Thyroid gland (tissue), 4 donors: ENCODE data around the gene COL17A1.

Source experiments
- POLR2A ChIP-seq, 2 donors: fragments of 450-650 bp; IDR thresholded peaks; one replicate each; pipeline ENCODE4 v1.6.1; 2017; ENCODE audit warnings: antibody characterized with exemption in 2 of 2, mild to moderate bottlenecking in 2 of 2, moderate library complexity in 1 of 2
- TF ChIP-seq, protein P1 (sequence below), 6 experiments: fragments of 200-600 bp in 3 of 6; fragments of 450-650 bp in 3 of 6; sonication (generic) in 3 of 6; IDR thresholded peaks; one replicate each; pipeline ENCODE4 v1.5.1; 2016 to 2019; ENCODE audit warnings: antibody characterized with exemption in 6 of 6, mild to moderate bottlenecking in 2 of 6, inconsistent platforms in 1 of 6, moderate library complexity in 1 of 6

DNA sequence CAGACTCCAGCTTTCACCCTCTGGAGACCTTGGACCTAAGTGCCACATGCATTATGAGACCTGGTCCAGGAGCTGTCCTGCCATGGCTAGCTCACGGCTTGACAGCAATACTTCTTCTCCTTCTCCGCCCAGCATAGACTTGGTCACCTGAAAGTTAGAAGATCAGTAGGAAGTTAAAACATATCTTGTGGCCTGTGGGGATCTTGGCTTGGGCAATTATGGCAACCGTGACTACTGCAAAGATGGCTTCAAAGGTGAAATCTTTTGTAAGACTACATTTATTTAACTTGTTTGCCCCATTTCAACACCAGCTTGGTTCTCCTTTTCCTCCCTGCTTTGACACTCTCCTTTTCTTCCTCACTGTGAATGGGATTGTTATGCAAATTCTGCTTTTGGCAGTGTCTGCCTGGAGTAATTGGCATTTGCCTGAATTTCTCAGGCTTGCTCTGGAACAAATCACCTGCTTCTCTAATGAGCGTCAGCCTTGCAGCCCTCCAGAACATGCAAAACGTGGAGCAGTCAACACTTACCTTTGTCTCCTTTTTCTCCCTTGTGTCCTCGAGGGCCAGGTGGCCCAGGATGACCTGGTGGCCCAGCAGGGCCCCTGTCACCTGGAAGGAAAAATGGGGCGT is 53.4 kb downstream of the COL17A1 start:
- TF ChIP-seq, protein P1, sequence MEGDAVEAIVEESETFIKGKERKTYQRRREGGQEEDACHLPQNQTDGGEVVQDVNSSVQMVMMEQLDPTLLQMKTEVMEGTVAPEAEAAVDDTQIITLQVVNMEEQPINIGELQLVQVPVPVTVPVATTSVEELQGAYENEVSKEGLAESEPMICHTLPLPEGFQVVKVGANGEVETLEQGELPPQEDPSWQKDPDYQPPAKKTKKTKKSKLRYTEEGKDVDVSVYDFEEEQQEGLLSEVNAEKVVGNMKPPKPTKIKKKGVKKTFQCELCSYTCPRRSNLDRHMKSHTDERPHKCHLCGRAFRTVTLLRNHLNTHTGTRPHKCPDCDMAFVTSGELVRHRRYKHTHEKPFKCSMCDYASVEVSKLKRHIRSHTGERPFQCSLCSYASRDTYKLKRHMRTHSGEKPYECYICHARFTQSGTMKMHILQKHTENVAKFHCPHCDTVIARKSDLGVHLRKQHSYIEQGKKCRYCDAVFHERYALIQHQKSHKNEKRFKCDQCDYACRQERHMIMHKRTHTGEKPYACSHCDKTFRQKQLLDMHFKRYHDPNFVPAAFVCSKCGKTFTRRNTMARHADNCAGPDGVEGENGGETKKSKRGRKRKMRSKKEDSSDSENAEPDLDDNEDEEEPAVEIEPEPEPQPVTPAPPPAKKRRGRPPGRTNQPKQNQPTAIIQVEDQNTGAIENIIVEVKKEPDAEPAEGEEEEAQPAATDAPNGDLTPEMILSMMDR (IDR thresholded peaks at IDR 0.05), result no peak
- TF ChIP-seq POLR2A (IDR thresholded peaks at IDR 0.05), result no peak
